Fibroblast of lung (primary cell): ENCODE results near the gene TSPAN9. TPM values are rescaled to one million over a fixed set of nuclear protein-coding genes. Genes with fewer than 3 reads are reported as not detected.

Experiments used
- DNase-seq, 2 donors: peaks; one replicate each; pipeline versions ENCODE4 v3.0.0 to v3.0.0-alpha.2; 2010; ENCODE audit warnings: low read depth in 2 of 2
- H2AFZ ChIP-seq: 2 replicates; pipeline ENCODE4 v1.5.1; 2012; ENCODE audit warnings: low read length, control low read depth, inconsistent platforms
- H3K27ac ChIP-seq: 2 replicates; pipeline ENCODE4 v1.5.1; 2011; ENCODE audit warnings: low read length, control low read depth; ENCODE audit not compliant: insufficient read depth
- H3K27me3 ChIP-seq: 2 replicates; pipeline ENCODE4 v1.5.1; 2011; ENCODE audit warnings: mild to moderate bottlenecking, low read length; ENCODE audit not compliant: control insufficient read depth, insufficient read depth
- H3K36me3 ChIP-seq: 2 replicates; pipeline ENCODE4 v1.5.1; 2011; ENCODE audit warnings: low read length; ENCODE audit not compliant: control insufficient read depth, insufficient read depth
- H3K4me1 ChIP-seq: 2 replicates; pipeline ENCODE4 v1.5.1; 2011; ENCODE audit warnings: low read length; ENCODE audit not compliant: control insufficient read depth, insufficient read depth; ENCODE audit errors: extremely low read depth
- H3K4me2 ChIP-seq: 2 replicates; pipeline ENCODE4 v1.5.1; 2011; ENCODE audit warnings: low read length, control low read depth; ENCODE audit not compliant: insufficient read depth; ENCODE audit errors: extremely low read depth
- H3K4me3 ChIP-seq, 4 experiments: fragments of 200-600 bp in 1 of 4; sonication (generic) in 1 of 4; replicated peaks in 1 of 4; 2 replicates each; pipeline ENCODE4 v1.5.1; 2011 to 2016; ENCODE audit warnings: low read length in 4 of 4, low read depth in 3 of 4, mild to moderate bottlenecking in 3 of 4, control low read depth in 2 of 4, inconsistent platforms in 1 of 4, mixed read lengths in 1 of 4; ENCODE audit not compliant: insufficient read depth in 1 of 4; ENCODE audit errors: control extremely low read depth in 1 of 4
- H3K79me2 ChIP-seq: 2 replicates; pipeline ENCODE4 v1.5.1; 2012; ENCODE audit warnings: mild to moderate bottlenecking, low read length, inconsistent platforms; ENCODE audit not compliant: control insufficient read depth, insufficient read depth
- H3K9ac ChIP-seq: 2 replicates; pipeline ENCODE4 v1.5.1; 2011; ENCODE audit warnings: mild to moderate bottlenecking, low read length, control low read depth; ENCODE audit not compliant: insufficient read depth
- H3K9me3 ChIP-seq: 2 replicates; pipeline ENCODE4 v1.5.1; 2012; ENCODE audit warnings: low read depth, low read length; ENCODE audit not compliant: control insufficient read depth, insufficient read depth
- H4K20me1 ChIP-seq: 2 replicates; pipeline ENCODE4 v1.5.1; 2011; ENCODE audit warnings: low read length; ENCODE audit not compliant: control insufficient read depth, insufficient read depth; ENCODE audit errors: extremely low read depth
- EZH2 ChIP-seq: IDR thresholded peaks from 2 replicates; pipeline ENCODE4 v1.5.1; 2012; ENCODE audit warnings: low read length, control low read depth, mild to moderate bottlenecking; ENCODE audit errors: missing control alignments
- polyA plus RNA-seq, 2 donors: library from polyadenylated mRNA; depleted of rRNA in 1 of 2; stranded (reverse) in 1 of 2; unstranded in 1 of 2; fragments of >200 nt; gene quantifications; 2 replicates each; pipeline ENCODE4 v1.2.1, GENCODE V29; 2011 to 2012; ENCODE audit warnings: missing spikeins in 1 of 2
- total RNA-seq: library from RNA; depleted of rRNA; stranded (reverse); fragments of >200 nt; gene quantifications from 2 replicates; pipeline ENCODE4 v1.2.1, GENCODE V29; 2014
- TF ChIP-seq, protein P1 (sequence below), 2 donors: IDR thresholded peaks in 1 of 2; conservative IDR thresholded peaks in 1 of 2; 1 replicate in 1 of 2; 2 replicates in 1 of 2; pipeline ENCODE4 v1.5.1; 2011 to 2012; ENCODE audit warnings: low read length in 2 of 2, control low read depth in 1 of 2, inconsistent platforms in 1 of 2, low read depth in 1 of 2, mild to moderate bottlenecking in 1 of 2

Gene TSPAN9
- total and polyA plus RNA-seq, 2 donors (not counting 1 experiment from before 2014, with no cell fraction given) = 31.1 to 35.2 TPM

DNA sequence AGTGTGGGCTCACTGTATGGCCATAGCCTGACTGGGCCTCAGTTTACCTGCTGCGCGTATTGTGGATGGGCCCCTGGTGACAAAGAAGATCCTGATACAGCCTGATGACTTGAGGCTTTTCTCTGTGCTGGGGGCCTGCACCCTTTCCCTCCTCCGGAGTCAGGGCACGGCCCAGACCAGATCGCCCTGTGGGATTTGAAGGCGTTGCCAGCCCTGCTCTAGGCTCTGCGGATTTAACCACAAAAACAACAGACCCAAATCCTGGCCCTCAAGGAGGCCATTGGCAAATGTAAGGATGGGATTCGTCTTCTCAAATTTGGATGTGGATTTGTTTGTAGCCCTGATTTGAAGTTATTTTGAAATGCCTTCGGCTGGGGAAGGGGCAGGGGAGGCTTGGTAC is 195.8 kb downstream of the TSPAN9 start:
- DNase-seq = no peak
- Histone ChIP-seq H3K27me3 (no peaks in the 10 kb centered on the region), H3K4me3 (no peak overlapping the region), H3K9me3 (no peaks in the 10 kb centered on the region), H3K9ac (no peak overlapping the region), H4K20me1 (no peaks in the 10 kb centered on the region), H3K27ac (no peak overlapping the region), H3K4me1 (no peaks in the 10 kb centered on the region), H3K4me2 (no peak overlapping the region), H3K79me2 (no peaks in the 10 kb centered on the region), H3K36me3 (no peaks in the 10 kb centered on the region), H2AFZ (no peak overlapping the region)
- TF ChIP-seq, protein P1, sequence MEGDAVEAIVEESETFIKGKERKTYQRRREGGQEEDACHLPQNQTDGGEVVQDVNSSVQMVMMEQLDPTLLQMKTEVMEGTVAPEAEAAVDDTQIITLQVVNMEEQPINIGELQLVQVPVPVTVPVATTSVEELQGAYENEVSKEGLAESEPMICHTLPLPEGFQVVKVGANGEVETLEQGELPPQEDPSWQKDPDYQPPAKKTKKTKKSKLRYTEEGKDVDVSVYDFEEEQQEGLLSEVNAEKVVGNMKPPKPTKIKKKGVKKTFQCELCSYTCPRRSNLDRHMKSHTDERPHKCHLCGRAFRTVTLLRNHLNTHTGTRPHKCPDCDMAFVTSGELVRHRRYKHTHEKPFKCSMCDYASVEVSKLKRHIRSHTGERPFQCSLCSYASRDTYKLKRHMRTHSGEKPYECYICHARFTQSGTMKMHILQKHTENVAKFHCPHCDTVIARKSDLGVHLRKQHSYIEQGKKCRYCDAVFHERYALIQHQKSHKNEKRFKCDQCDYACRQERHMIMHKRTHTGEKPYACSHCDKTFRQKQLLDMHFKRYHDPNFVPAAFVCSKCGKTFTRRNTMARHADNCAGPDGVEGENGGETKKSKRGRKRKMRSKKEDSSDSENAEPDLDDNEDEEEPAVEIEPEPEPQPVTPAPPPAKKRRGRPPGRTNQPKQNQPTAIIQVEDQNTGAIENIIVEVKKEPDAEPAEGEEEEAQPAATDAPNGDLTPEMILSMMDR (conservative IDR thresholded peaks at IDR 0.05 in 1 of 2, IDR thresholded peaks at IDR 0.05 in 1 of 2; ENCODE audit: low read depth in 1 of 2, low read length in 2 of 2) = no peak

- H3K4me2 ChIP-seq = no peak overlapping the region
- no peak overlapping the region for H3K9ac ChIP-seq
- H3K9me3 ChIP-seq = no peaks in the 10 kb centered on the region
- no peak overlapping the region for H3K4me3 ChIP-seq
- no peaks in the 10 kb centered on the region for H3K27me3 ChIP-seq
- no peak for TF ChIP-seq EZH2
- TF ChIP-seq, protein P1 (conservative IDR thresholded peaks at IDR 0.05 in 1 of 2, IDR thresholded peaks at IDR 0.05 in 1 of 2; ENCODE audit: low read depth in 1 of 2, low read length in 2 of 2) = no peak
- no peaks in the 10 kb centered on the region for H4K20me1 ChIP-seq
- no peaks in the 10 kb centered on the region for H3K36me3 ChIP-seq
- H3K79me2 ChIP-seq = no peaks in the 10 kb centered on the region
- peak in 1 of 2 donors; percentile 71 for DNase-seq
- H3K27ac ChIP-seq = no peak overlapping the region
- H3K4me1 ChIP-seq = no peaks in the 10 kb centered on the region
- no peak overlapping the region for H2AFZ ChIP-seq
Measured at GRCh38 chr12:3273409-3273853, 196.3 kb downstream of the TSPAN9 start.

DNA sequence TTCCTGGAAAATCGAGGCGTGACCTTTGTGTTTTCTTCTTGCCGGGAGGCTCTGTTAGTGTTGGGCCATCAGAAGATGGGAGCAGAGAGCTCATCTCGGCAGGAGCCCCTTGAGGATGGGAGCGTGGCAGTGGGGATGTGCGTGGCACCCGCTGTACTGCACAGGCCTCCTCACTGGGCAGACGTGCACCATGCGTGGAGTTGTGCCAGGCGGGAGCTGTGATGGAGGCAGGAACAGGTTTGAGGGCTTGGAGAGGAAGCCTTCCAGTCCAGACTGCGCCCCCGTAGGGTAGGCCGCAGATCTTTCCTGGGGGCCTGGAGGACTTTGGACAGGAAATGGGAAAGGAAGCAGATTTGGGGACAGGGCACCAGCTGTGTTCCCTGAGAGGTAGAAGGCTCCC is 197.5 kb downstream of the TSPAN9 start:
- TF ChIP-seq, protein P1 (conservative IDR thresholded peaks at IDR 0.05 in 1 of 2, IDR thresholded peaks at IDR 0.05 in 1 of 2; ENCODE audit: low read depth in 1 of 2, low read length in 2 of 2) = no peak
- no peak for TF ChIP-seq EZH2
- H3K36me3 ChIP-seq = no peaks in the 10 kb centered on the region
- H4K20me1 ChIP-seq = no peaks in the 10 kb centered on the region
- no peak overlapping the region for H3K4me2 ChIP-seq
- H3K4me1 ChIP-seq = no peaks in the 10 kb centered on the region
- H2AFZ ChIP-seq = no peak overlapping the region
- H3K79me2 ChIP-seq = no peaks in the 10 kb centered on the region
- H3K4me3 ChIP-seq = no peak overlapping the region
- H3K9ac ChIP-seq = no peak overlapping the region
- no peak for DNase-seq
- no peaks in the 10 kb centered on the region for H3K27me3 ChIP-seq
- H3K9me3 ChIP-seq = no peaks in the 10 kb centered on the region
- no peak overlapping the region for H3K27ac ChIP-seq
